ENCODE measurements around the gene AMDHD2.

- no peak for TF ChIP-seq LEF1 (IDR thresholded peaks at IDR 0.05; ENCODE audit: borderline replicate concordance)
- TF ChIP-seq BHLHE40 (IDR thresholded peaks at IDR 0.05; ENCODE audit: borderline replicate concordance), result no peak
- TF ChIP-seq FOXK2 (IDR thresholded peaks at IDR 0.05), result no peak
- no peak for TF ChIP-seq SP1 (IDR thresholded peaks at IDR 0.05)
Observed at GRCh38 chr16:2516391-2517240, 3.6 kb upstream of the AMDHD2 start.

Measured in HEK293T (cell line).